DMS153 treated with DMSO at 0.1 percent for 48 hours (cell line): ENCODE measurements around the gene CFAP73.
A peak's percentile ranks its signal among the peaks of the same experiment; 100 is the strongest.
"Not testable (repeated sequence)": the region's sequence is repeated elsewhere in the genome, so short reads cannot be mapped to it uniquely, and the experiment has no call there.

ENCODE experiments used
- DNase-seq: peaks from one replicate; lab custom pipeline; 2025; ENCODE audit not compliant: unreplicated experiment; lab: John Stamatoyannopoulos, UW

Gene CFAP73

GRCh38 chr12:113141716-113142115 is 7.8 kb upstream of the CFAP73 start:
- DNase-seq, result not testable (repeated sequence)

DNA sequence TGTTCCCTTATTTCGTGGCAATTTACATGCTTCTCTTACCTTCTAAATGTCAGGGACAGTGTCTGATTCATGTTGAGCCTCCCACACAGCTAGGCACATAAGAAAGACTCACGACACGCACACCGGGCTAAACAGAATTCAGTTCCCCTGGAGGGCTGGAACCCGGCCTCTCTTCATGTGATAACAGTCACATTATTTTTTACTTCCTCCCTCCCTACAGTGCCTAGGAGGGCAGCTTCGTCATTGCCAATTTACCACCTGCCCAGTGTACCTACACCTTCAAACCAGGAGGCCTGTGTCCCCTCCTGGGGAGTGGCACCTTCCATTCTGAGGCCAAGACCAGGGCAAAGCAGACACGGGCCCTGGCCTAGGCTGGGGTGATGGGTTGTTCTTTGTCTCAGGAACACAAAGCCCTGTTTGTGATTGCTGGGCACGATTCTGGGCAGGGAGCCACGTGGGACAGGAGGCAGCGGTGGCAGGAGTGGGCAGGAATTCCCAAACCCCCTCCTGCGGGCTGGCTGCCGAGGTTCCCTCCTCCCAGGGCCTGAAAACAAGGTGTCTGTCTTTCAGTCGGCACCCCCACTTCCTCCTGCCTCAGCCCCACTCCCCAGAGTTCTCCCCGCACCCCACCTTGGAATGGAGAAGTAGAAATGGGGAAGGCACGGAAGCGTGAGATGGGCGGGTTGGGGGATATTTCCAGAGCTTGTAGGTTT is 7.2 kb upstream of the CFAP73 start:
- DNase-seq, result peak; percentile 45

DNA sequence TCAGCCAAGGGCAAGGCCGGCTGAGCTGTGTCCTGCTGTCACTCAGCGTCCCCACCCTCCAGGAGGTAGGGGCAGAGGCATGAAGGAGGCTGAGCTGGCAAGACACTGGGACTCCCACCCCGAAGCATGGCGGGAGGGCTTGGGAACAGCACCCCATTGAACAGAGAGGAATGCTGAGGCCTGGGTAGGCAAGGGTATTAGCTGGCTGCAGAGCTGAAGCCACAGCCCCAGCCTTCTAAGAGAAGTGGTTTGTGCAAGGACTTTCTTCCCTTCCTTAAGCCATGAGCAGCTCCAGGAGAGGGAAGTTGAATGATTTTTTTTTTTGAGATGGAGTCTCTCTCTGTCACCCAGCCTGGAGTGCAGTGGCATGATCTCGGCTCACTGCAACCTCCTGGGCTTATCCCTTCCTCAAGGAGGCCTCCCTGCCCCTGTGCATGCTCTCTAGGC is 6.6 kb upstream of the CFAP73 start:
- DNase-seq, result no peak

DNA sequence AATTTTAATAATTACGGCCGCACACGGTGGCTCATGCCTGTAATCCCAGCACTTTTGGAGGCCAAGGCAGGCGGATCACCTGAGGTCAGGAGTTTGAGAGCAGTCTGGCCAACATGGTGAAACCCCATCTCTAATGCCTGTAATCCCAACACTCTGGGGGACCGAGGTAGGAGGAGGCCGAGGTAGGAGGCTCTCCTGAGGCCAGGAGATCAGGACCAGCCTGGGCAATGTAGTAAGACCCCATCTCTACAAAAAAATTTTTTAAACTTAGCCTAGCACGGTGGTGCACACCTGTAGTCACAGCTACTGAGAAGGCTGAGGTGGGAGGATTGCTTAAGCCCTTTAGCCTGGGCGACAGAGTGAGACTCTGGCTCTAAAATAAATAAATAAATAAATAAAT is 5.6 kb upstream of the CFAP73 start:
- no peak for DNase-seq

GRCh38 chr12:113144806-113145205 is 4.7 kb upstream of the CFAP73 start:
- no peak for DNase-seq

DNA sequence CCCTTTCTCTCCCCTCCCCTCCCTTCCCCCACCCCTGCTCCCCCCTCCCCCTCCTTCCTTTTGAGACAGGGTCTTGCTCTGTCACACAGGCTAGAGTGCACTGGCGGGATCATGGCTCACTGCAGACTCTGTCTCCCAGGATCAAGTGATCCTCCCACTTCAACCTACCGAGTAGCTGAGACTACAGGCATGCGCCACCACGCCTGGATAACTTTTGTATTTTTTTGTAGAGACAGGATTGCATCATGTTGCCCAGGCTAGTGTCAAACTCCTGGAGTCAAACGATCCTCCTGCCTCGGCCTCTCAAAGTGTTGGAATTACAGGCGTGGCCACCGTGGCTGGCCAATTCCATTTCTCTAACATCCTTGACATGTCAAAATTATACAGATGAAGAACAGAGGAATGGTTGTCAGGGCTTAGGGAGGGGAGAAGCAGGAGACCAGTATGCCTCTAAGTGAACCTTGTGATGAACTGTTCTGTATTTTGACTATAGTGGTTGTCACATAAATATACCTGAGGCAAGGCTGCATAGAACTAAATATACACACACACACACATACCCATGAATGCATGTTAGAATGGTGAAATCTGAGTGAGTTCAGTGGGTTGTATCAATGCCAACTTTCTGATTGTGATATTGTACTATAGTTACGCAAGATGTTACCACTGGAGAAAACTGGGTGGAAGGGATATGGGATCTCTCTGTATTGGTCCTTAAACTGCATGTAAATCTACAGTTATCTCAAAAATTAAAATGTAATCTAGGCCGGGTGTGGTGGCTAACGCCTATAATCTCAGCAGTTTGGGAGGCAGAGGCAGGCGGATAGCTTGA is 3.6 kb upstream of the CFAP73 start:
- no peak for DNase-seq

DNA sequence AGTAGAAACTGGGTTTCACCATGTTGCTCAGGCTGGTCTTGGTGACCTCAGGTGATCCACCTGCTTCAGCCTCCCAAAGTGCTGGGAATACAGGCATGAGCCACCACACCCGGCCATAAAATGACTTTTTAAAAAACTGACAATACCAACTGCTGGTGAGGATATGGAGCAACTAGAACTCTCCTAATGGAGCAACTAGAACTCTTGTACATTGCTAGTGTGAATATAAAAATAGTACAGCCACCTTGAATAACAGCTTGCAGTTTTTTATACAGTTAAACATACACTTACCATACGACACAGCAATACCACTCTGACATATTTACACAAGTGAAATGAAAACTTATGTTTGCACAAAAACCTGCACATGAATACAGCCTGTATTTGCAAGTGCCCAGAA is 2.5 kb upstream of the CFAP73 start:
- peak; percentile 58 for DNase-seq

- DNase-seq, result no peak
Measured at GRCh38 chr12:113151655-113152054, 2.1 kb downstream of the CFAP73 start.

DNA sequence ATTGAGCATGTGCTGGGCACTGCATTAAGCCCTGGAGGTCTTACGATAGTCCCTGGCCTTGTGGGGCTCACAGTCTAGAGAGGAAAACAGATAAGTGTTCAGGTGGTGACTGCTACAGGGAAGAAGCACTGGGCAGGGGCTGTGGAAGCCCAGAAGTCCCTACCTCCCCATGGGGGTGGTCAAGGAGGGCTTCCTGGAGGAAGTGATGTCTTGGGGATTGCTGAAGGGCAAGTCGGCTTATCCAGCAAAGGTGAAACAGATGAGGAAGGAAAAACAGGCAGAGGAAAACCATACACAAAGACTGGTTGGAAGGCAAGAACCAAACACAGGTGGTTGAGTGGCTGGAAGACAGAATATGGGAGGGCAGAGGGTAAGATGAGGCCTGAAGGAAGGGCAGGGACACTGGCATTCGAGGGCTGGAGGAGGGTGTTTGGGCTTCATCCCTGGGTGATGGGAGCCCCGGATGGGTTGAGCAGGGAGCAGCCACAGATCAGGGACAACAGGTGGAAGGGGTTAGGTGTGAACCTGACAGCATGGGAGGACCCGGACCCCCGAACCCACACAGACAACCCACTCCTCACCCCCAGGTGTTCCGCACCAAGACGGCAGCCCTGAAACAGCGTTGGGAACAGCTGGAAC is 2.8 kb downstream of the CFAP73 start:
- DNase-seq, result no peak

GRCh38 chr12:113152835-113153814 is 3.6 kb downstream of the CFAP73 start:
- DNase-seq, result peak; percentile 80

GRCh38 chr12:113154351-113154973 is 4.9 kb downstream of the CFAP73 start:
- DNase-seq, result peak; percentile 36

- DNase-seq, result no peak
Measured at GRCh38 chr12:113155060-113155459, 5.5 kb downstream of the CFAP73 start.

DNA sequence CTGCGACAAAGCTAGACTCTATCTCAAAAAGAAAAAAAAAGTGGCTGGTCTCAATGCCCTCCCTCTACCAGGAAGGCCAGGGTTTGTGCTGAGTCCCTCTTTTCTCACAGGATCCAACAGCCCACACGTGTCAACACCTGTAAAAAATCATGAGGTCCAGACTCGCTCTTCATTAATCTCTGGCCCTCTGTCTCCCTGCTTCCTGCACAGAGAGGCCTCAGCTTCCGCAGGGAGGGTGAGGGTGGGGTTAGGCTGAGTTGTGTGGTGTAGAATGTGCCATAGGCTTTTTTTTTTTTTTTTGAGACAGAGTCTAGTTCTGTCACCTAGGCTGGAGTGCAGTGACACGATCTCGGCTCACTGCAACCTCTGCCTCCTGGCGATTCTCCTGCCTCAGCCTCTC is 6.1 kb downstream of the CFAP73 start:
- no peak for DNase-seq

- DNase-seq, result no peak
Measured at GRCh38 chr12:113157218-113157859, 7.8 kb downstream of the CFAP73 start.

- no peak for DNase-seq
Measured at GRCh38 chr12:113158439-113159203, 9.1 kb downstream of the CFAP73 start.

GRCh38 chr12:113159937-113160336 is 10.4 kb downstream of the CFAP73 start:
- no peak for DNase-seq

GRCh38 chr12:113161415-113162016 is 12.0 kb downstream of the CFAP73 start:
- peak; percentile 85 for DNase-seq
